Activated CD4-positive, alpha-beta T cell treated with anti-CD3 and anti-CD28 coated beads, Interleukin-2, amount 50 U/mL, for 24 hours (primary cell): ENCODE results near the gene FAM98B.
"Not testable (repeated sequence)": the region's sequence is repeated elsewhere in the genome, so short reads cannot be mapped to it uniquely, and the experiment has no call there.

Experiments used
- DNase-seq, 2 donors: peaks; one replicate each; pipeline ENCODE4 v3.0.0-alpha.2; 2020; ENCODE audit warnings: low read depth in 1 of 2, low spot score in 1 of 2

The FAM98B gene

DNA sequence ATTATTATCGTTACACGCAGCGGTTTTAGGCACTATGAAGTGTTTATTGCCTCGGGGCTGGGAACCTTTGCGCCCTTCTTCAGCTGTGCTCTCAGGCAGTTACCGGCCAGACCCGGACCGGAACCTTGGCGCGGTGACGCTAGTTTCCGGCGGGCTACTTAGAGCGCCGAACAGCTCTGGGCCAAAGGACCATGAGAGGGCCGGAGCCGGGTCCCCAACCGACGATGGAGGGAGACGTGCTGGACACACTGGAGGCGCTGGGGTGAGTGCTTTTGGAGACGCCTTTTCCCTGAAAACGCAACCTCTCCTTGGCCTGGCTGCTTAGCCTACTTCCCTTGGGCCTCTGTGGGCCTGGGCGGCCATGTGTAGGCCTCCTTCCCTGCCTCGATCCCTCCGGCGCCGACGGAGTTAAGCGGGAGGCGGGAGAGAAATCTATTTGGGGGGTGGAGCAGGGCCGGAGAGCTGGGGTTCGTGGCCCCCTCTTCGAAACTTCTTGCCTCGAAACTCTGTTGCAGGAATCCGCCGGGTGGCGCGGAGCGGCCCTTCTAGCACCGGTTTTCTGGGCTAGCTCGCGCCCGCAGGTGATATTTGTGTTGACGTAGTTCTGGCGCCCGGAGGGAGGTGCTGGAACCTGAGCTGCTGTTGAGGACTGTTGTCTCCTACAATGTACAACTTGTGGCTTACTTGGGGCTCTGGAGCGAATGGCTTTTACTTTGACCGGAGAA, at the start of gene FAM98B:
Gene FAM98B, plus strand, starts transcription at position 157 of the 725 bp plus-strand sequence. Its CDS starts 35 bp downstream, at position 192.
- DNase-seq, result peak; percentile 85 to 95

DNA sequence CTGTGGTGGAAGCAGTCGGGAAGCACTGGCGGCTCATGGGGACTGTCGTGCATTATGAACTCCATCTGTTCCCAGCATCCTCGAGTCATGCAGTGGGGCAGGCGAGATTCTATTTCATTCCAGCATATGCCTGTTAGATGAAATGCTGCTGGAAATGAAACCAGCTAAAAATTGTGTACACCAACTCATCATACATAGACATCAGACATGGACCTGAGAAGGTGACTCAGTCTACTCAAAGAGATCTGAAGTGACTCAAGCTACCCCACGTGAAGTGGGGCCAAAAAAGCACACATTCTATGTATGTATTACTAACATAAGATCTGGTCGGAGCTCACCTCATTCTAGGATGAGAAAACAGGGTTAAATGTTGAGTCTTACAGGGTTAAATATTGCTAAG, 47.5 kb upstream of the FAM98B start:
- no peak for DNase-seq

DNA sequence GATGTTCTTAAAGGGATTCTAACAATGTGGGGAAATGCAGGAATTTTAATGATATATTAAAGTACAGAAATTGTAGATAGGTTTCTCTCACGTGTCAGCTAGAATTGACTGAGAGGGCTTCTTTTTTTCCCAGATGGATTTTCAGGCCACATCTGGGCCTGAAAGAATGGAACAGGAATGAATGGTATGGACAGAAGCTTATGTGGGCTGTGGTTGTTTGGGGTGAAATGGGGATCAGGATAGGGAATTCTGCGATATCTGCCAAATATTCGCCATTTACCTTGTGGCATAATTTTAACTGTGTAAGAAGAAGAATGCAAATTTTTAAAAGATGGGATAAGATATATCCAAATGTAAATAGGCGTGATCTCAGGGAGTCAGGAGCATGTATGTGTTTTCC, 45.4 kb upstream of the FAM98B start:
- no peak for DNase-seq

- no peak for DNase-seq
Observed at GRCh38 chr15:38411902-38412301, 42.0 kb upstream of the FAM98B start.

GRCh38 chr15:38412466-38412865, 41.5 kb upstream of the FAM98B start:
- no peak for DNase-seq

DNA sequence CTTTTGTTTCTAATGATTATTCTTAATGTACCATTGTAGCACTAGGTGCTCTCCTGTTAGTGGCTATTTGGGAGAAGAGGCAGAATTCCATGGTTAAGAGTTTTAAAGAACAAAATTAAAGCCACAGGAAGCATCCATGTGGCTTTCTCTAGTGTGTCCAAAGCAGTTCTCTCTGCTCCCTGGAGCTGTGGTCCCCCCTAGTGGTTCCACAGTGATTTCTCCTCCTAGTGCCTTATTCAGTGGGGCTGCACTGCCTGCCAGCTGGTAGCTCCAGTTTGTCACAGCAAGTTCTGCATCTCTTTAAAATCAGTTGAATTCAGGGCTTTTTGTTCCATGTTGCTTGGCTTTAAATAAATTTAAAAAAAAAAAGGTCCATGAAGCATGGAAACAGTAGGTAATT, 39.6 kb upstream of the FAM98B start:
- DNase-seq, result no peak

- no peak for DNase-seq
Observed at GRCh38 chr15:38421069-38421690, 32.7 kb upstream of the FAM98B start.

DNA sequence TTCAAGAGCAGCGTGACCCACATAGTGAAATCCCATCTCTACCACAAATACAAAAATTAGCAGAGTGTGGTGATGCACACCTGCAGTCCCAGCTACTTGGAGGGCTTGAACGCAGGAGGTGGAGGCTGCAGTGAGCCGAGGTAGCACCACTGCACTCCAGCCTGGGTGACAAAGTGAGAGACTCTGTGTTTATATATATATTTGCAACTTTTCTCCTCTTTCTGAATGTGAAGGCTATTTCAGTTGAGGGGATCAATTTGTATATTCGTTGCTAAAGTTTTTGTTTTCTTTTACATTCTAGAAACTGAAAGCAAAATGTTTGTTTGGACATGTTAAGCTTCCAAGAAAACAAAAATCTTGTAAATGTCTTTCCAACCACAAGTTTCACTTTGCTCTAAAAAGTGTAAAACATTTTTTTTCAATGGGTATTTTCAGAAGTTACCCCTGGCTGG, 29.8 kb upstream of the FAM98B start:
- no peak for DNase-seq

- no peak for DNase-seq
Observed at GRCh38 chr15:38425269-38425668, 28.7 kb upstream of the FAM98B start.

DNA sequence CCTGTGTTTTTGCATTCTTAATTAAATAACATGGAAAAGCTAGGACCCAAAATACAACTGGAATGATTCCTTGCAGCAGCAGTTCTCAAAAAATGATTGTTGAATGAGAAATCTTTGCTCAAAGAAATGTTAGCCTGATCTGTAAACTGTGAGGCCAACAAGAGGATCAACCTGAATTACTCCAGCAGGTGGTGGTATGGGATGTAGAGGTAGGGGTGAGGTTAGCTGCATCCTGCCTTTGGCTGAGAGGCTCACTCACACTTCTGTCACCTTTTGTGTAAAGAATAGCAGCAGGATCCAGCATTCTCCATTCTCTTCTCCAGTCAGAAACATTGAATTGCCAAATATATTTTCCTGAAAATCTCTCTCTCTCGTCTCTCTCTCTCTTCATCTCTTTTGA, 26.5 kb upstream of the FAM98B start:
- no peak for DNase-seq

DNA sequence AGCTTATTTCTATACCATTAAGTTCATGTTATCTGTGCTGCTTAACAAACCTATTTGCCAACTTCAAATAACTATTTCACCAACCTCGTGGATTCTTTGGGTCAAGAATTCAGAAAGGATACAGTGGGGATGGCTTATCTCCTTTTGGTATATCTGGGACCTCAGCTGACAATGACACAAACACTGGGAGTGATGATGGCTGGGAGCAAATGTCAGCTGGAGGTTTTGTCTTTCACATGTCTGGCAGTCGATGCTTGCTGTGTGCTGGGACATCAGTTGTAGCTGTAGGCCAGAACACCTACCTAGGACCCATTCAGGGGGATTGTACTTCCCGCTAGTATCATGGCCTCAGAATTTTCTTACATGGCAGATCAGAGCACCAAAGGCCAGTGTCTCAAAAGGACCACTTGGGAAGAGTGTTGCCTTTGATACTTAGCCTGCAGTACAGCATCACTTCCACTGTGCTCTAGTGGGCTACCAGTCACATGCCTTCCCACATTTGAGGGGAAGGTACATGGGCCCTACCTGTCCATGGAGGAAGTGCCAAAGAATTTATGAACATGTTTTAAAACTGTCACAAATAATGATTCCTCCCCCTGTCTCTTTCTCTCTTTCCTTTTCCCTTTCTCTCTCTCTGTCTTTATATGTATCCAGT, 23.7 kb upstream of the FAM98B start:
- no peak for DNase-seq

- DNase-seq, result no peak
Observed at GRCh38 chr15:38436993-38437392, 16.9 kb upstream of the FAM98B start.

GRCh38 chr15:38437603-38438002, 16.3 kb upstream of the FAM98B start:
- DNase-seq, result not testable (repeated sequence)

- no peak for DNase-seq
Observed at GRCh38 chr15:38438031-38438986, 15.6 kb upstream of the FAM98B start.

GRCh38 chr15:38440353-38441129, 13.4 kb upstream of the FAM98B start:
- peak in 1 of 2 donors; percentile 48 for DNase-seq

GRCh38 chr15:38441130-38441519, 12.8 kb upstream of the FAM98B start:
- DNase-seq, result no peak

- no peak for DNase-seq
Observed at GRCh38 chr15:38454696-38455090, 766 bp downstream of the FAM98B start.

DNA sequence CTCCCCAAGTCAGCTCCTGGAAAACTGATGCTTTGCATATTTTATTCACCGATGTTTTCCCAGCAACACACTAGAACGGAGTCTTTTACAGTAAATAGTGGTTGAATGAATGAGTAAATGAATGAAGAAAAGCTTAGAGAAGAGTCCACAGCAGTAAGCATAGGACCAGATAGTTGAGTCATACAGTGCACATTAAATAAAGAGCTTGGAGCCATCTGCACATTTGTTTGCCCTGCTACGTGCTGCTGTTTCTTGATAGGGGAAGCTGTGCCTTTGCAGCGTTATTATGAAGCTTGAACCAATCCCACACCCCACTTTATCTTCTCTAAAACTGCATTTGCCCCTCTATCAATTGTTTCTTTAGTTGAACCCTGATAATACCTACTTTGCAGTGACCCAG, 1.2 kb downstream of the FAM98B start:
- no peak for DNase-seq

DNA sequence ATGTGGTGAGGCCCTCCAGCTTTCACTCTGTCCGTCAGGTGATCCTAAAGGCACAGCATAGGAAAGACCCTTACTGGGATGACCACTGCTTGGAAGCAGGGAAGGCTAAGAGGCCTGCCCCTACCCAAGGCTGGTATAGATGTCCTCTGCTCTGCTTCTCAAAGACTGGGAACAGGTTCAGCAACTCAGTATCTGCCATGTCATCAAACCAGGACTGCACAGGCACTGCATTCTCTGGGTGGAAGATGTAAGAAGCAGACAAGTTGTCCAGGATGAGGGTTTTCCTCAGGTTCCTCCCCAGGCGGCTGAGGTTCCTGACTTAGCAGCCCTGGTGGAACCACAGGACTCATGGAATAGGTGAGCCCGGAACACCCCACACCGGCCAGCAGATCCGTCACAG, 4.7 kb downstream of the FAM98B start:
- DNase-seq, result no peak

- no peak for DNase-seq
Observed at GRCh38 chr15:38459480-38459879, 5.6 kb downstream of the FAM98B start.
